Measurements from ENCODE around the gene CDH13. TPM values are rescaled to one million over a fixed set of nuclear protein-coding genes. Genes with fewer than 3 reads are reported as not detected.
A peak's percentile ranks its signal among the peaks of the same experiment; 100 is the strongest.

Gene CDH13
- polyA plus RNA-seq, 3 donors, result 1.0 to 7.7 (median 2.8) TPM

- WGBS, 3 donors, result 94 to 96% (median 94%) methylated on average over 5 of the region's 5 CpGs
- no peak overlapping the region for H3K27ac ChIP-seq (ENCODE audit: low read depth, low read length)
Measured at GRCh38 chr16:83804366-83804765, 1177.6 kb downstream of the CDH13 start.

GRCh38 chr16:83806036-83806435 lies 1179.3 kb downstream of the CDH13 start:
- WGBS, 3 donors, result 28 to 49% (median 33%) methylated on average over 5 of the region's 5 CpGs
- no peak overlapping the region for H3K27ac ChIP-seq (ENCODE audit: low read depth, low read length)

GRCh38 chr16:83806731-83807130 lies 1180.0 kb downstream of the CDH13 start:
- no peak overlapping the region for H3K27ac ChIP-seq (ENCODE audit: low read depth, low read length)
- WGBS, 3 donors, result 88 to 92% (median 91%) methylated on average over 6 of the region's 6 CpGs

GRCh38 chr16:83807327-83807709 lies 1180.5 kb downstream of the CDH13 start:
- peak overlapping the region; percentile 62 for H3K27ac ChIP-seq (ENCODE audit: low read depth, low read length)

GRCh38 chr16:83807710-83808572 lies 1181.2 kb downstream of the CDH13 start, which contains the start of gene HSBP1:
TSS of gene HSBP1 (plus strand) at chr16:83807978. CDS start at chr16:83808077, 99 bp downstream.
- WGBS, 3 donors, result 1% methylated on average over 69 to 76 of the region's 76 CpGs
- H3K27ac ChIP-seq (ENCODE audit: low read depth, low read length), result peak within 1 kb of the TSS; percentile 72

More at GRCh38 chr16:83807327-83807709, 1180.5 kb downstream of the CDH13 start:
- 74 to 87% (median 85%) methylated on average over 8 of the region's 8 CpGs for WGBS, 3 donors

GRCh38 chr16:83808573-83809014 lies 1181.8 kb downstream of the CDH13 start:
- 12 to 24% (median 20%) methylated on average over 11 of the region's 11 CpGs for WGBS, 3 donors
- no peak overlapping the region for H3K27ac ChIP-seq (ENCODE audit: low read depth, low read length)

- WGBS, 3 donors, result 83 to 88% (median 87%) methylated on average over 12 to 13 of the region's 13 CpGs
- H3K27ac ChIP-seq (ENCODE audit: low read depth, low read length), result no peak overlapping the region
Measured at GRCh38 chr16:83809092-83809491, 1182.3 kb downstream of the CDH13 start.

GRCh38 chr16:83810901-83811300 lies 1184.1 kb downstream of the CDH13 start:
- 78 to 91% (median 79%) methylated on average over 1 of the region's 1 CpG for WGBS, 3 donors
- no peak overlapping the region for H3K27ac ChIP-seq (ENCODE audit: low read depth, low read length)

GRCh38 chr16:83813823-83814658 lies 1187.3 kb downstream of the CDH13 start:
- H3K27ac ChIP-seq (ENCODE audit: low read depth, low read length), result no peak overlapping the region
- WGBS, 3 donors, result 10 to 44% (median 33%) methylated on average over 13 of the region's 13 CpGs

- WGBS, 3 donors, result 45 to 78% (median 73%) methylated on average over 4 of the region's 4 CpGs
- no peak overlapping the region for H3K27ac ChIP-seq (ENCODE audit: low read depth, low read length)
Measured at GRCh38 chr16:83814659-83814985, 1187.9 kb downstream of the CDH13 start.

GRCh38 chr16:83817022-83817421 lies 1190.3 kb downstream of the CDH13 start:
- no peak overlapping the region for H3K27ac ChIP-seq (ENCODE audit: low read depth, low read length)
- 92 to 95% (median 93%) methylated on average over 12 of the region's 12 CpGs for WGBS, 3 donors

- WGBS, 3 donors, result 77 to 86% (median 78%) methylated on average over 5 of the region's 5 CpGs
- H3K27ac ChIP-seq (ENCODE audit: low read depth, low read length), result no peak overlapping the region
Measured at GRCh38 chr16:83818276-83818675, 1191.5 kb downstream of the CDH13 start.

- H3K27ac ChIP-seq (ENCODE audit: low read depth, low read length), result no peak overlapping the region
- WGBS, 3 donors, result 52 to 75% (median 61%) methylated on average over 8 of the region's 8 CpGs
Measured at GRCh38 chr16:83819361-83819760, 1192.6 kb downstream of the CDH13 start.

GRCh38 chr16:83826146-83826913 lies 1199.6 kb downstream of the CDH13 start:
- H3K27ac ChIP-seq (ENCODE audit: low read depth, low read length), result no peak overlapping the region
- 37 to 43% (median 39%) methylated on average over 21 of the region's 21 CpGs for WGBS, 3 donors

- H3K27ac ChIP-seq (ENCODE audit: low read depth, low read length), result no peak overlapping the region
- WGBS, 3 donors, result 83 to 89% (median 86%) methylated on average over 33 of the region's 33 CpGs
Measured at GRCh38 chr16:83830091-83830768, 1203.5 kb downstream of the CDH13 start.

GRCh38 chr16:83830769-83831455 lies 1204.1 kb downstream of the CDH13 start:
- 67 to 76% (median 74%) methylated on average over 13 of the region's 13 CpGs for WGBS, 3 donors

GRCh38 chr16:83831456-83831987 lies 1204.8 kb downstream of the CDH13 start:
- no peak overlapping the region for H3K27ac ChIP-seq (ENCODE audit: low read depth, low read length)
- 36 to 65% (median 64%) methylated on average over 5 of the region's 5 CpGs for WGBS, 3 donors

More at GRCh38 chr16:83830769-83831455, 1204.1 kb downstream of the CDH13 start:
- H3K27ac ChIP-seq (ENCODE audit: low read depth, low read length), result no peak overlapping the region
